Endothelial cell of umbilical vein (primary cell): ENCODE measurements around the gene NTRK1.

Source experiments
- FOS ChIP-seq: IDR thresholded peaks from 2 replicates; pipeline ENCODE4 v1.6.1; 2011; ENCODE audit warnings: mild to moderate bottlenecking, low read length, moderate library complexity, borderline replicate concordance; ENCODE audit not compliant: insufficient read depth
- POLR2A ChIP-seq: IDR thresholded peaks from 2 replicates; pipeline ENCODE4 v1.6.1; 2012; ENCODE audit warnings: low read depth, mild to moderate bottlenecking, control low read depth, low read length
- TF ChIP-seq, protein P1 (sequence below), 2 donors: IDR thresholded peaks; 1 replicate in 1 of 2; 2 replicates in 1 of 2; pipeline ENCODE4 v1.5.1; 2011; ENCODE audit warnings: low read length in 2 of 2, mild to moderate bottlenecking in 2 of 2, moderate library complexity in 2 of 2, control low read depth in 1 of 2, inconsistent platforms in 1 of 2, low read depth in 1 of 2; ENCODE audit not compliant: insufficient read depth in 1 of 2; ENCODE audit errors: extremely low read depth in 1 of 2

DNA sequence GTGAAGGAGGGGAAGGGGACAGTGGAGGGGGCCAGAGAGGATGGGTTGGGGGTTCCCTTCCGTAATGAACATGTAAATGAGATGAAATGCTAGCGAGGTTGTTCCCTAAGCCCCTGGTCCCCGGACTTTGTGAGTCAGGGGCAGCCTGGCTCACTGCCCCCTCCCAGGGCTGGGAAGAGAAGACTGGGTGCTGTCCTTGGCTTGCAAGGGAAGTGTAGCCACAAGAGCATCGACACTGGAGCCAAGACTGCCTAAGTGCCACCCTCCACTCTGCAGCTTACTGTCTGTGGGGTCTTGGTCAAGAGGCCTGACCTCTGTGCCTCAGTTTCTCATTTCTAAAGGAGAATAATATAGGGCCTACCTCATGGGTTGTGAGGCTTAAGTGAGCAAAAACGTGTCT is 33.3 kb downstream of the NTRK1 start:
- TF ChIP-seq FOS = no peak
- TF ChIP-seq POLR2A = no peak
- TF ChIP-seq, protein P1, sequence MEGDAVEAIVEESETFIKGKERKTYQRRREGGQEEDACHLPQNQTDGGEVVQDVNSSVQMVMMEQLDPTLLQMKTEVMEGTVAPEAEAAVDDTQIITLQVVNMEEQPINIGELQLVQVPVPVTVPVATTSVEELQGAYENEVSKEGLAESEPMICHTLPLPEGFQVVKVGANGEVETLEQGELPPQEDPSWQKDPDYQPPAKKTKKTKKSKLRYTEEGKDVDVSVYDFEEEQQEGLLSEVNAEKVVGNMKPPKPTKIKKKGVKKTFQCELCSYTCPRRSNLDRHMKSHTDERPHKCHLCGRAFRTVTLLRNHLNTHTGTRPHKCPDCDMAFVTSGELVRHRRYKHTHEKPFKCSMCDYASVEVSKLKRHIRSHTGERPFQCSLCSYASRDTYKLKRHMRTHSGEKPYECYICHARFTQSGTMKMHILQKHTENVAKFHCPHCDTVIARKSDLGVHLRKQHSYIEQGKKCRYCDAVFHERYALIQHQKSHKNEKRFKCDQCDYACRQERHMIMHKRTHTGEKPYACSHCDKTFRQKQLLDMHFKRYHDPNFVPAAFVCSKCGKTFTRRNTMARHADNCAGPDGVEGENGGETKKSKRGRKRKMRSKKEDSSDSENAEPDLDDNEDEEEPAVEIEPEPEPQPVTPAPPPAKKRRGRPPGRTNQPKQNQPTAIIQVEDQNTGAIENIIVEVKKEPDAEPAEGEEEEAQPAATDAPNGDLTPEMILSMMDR (IDR thresholded peaks at IDR 0.05; ENCODE audit: extremely low read depth in 1 of 2, insufficient read depth in 1 of 2, low read depth in 1 of 2, low read length in 2 of 2) = no peak
